Measurements from ENCODE around the gene LRRC8D. TPM values are rescaled to one million over a fixed set of nuclear protein-coding genes. Genes with fewer than 3 reads are reported as not detected.

Gene LRRC8D
- total RNA-seq, 1 donor from 2014 or later, result 45.0 TPM

- Mint-ChIP-seq H3K27ac (no peak overlapping the region), H3K36me3 (ENCODE audit: low read depth) (no peaks in the 10 kb centered on the region), H3K4me1 (ENCODE audit: low read depth) (peaks cover 51% of the 10 kb centered on the region), H3K9me3 (no peaks in the 10 kb centered on the region), H3K27me3 (ENCODE audit: insufficient read depth) (no peaks in the 10 kb centered on the region), H3K4me3 (no peak overlapping the region)
- intact Hi-C loops (cut with micrococcal nuclease), result loop anchor here (1.0 kb wide), 1 partner anchor 150 kb away; no protein-coding TSS in a partner anchor
- no peak for DNase-seq (ENCODE audit: low spot score)
Observed at GRCh38 chr1:89953929-89954328, 133.1 kb downstream of the LRRC8D start.

DNA sequence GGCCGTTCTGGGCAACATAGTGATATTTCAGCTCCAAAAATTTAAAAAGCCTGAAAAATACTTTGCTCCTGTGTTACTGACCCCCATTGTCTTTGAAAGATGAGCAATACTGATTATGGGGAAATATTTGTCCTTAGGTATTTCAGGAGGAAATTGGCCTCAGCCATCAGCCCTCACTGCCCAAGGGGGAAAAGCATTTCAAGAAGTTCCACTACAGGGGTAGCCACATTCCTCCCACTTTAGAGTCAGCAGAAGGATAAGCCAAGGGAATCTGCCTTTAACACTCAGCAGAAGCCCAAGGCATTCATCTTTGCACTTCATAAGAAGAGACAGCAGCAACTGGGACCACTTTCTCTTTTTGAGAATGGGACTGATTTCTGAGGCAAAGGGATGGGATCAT, 133.6 kb downstream of the LRRC8D start:
- H3K4me3 Mint-ChIP-seq, result no peak overlapping the region
- H3K4me1 Mint-ChIP-seq (ENCODE audit: low read depth), result peaks cover 51% of the 10 kb centered on the region
- intact Hi-C loops (cut with micrococcal nuclease), result no loop called here
- H3K27ac Mint-ChIP-seq, result no peak overlapping the region
- no peak for DNase-seq (ENCODE audit: low spot score)
- H3K9me3 Mint-ChIP-seq, result peaks cover 3% of the 10 kb centered on the region
- H3K27me3 Mint-ChIP-seq (ENCODE audit: insufficient read depth), result no peaks in the 10 kb centered on the region
- H3K36me3 Mint-ChIP-seq (ENCODE audit: low read depth), result peaks cover under 1% of the 10 kb centered on the region

DNA sequence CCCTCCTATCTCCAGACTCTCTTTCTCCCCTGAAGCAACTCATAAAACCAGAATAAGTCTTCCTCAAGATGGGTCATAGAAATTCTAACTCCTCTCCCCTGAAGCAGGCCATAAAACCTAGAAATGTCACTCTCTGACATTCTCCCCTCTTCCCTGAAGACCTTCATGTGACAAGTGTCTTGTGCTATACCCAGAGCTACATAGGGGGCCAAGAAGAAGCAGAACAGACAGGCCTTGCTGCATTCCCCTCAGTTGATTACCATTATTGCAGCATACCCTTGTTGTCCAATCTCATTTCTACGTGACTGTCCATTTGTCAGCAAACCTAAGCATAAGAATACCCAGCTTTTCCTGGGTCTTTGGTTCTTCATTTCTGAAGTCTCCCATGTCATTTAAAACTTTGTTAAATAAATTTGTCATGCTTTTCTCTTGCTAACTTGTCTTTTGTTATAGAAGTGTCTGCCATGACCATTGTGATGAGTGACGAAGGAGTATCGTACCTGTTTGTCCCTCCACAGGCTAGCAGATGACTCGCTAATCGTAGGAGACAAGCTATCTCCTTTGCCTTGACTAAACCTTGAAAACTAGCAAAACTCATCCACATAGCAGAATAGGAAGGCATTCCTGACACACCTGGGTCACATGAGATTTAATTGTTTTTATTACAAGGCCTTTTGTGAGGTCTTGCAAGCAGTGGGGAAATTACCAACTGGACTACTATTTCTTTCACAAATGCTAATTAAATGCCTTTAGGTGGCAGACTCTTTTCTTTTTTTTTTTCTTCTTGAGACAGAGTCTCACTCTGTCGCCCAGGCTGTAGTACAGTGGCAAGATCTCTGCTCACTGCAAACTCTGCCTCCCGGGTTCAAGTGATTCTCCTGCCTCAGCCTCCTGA, 134.7 kb downstream of the LRRC8D start:
- H3K4me1 Mint-ChIP-seq (ENCODE audit: low read depth), result peaks cover 51% of the 10 kb centered on the region
- intact Hi-C loops (cut with micrococcal nuclease), result loop anchor here (2.0 kb wide), 1 partner anchor 111 kb away; no protein-coding TSS in a partner anchor
- no peaks in the 10 kb centered on the region for H3K27me3 Mint-ChIP-seq (ENCODE audit: insufficient read depth)
- no peak overlapping the region for H3K27ac Mint-ChIP-seq
- no peak overlapping the region for H3K4me3 Mint-ChIP-seq
- DNase-seq (ENCODE audit: low spot score), result no peak
- H3K9me3 Mint-ChIP-seq, result peaks cover 5% of the 10 kb centered on the region
- H3K36me3 Mint-ChIP-seq (ENCODE audit: low read depth), result peaks cover 2% of the 10 kb centered on the region

- H3K36me3 Mint-ChIP-seq (ENCODE audit: low read depth), result peaks cover 2% of the 10 kb centered on the region
- peaks cover 51% of the 10 kb centered on the region for H3K4me1 Mint-ChIP-seq (ENCODE audit: low read depth)
- intact Hi-C loops (cut with micrococcal nuclease), result loop anchor here (2.0 kb wide), 1 partner anchor 112 kb away; no protein-coding TSS in a partner anchor
- no peaks in the 10 kb centered on the region for H3K27me3 Mint-ChIP-seq (ENCODE audit: insufficient read depth)
- peaks cover 5% of the 10 kb centered on the region for H3K9me3 Mint-ChIP-seq
- H3K27ac Mint-ChIP-seq, result peak overlapping the region; percentile 5
- DNase-seq (ENCODE audit: low spot score), result peak; percentile 23
- H3K4me3 Mint-ChIP-seq, result peak overlapping the region; percentile 32
Observed at GRCh38 chr1:89957107-89957506, 136.3 kb downstream of the LRRC8D start.

- DNase-seq (ENCODE audit: low spot score), result no peak
- Mint-ChIP-seq H3K4me3 (no peak overlapping the region), H3K27ac (no peak overlapping the region), H3K36me3 (ENCODE audit: low read depth) (peaks cover 2% of the 10 kb centered on the region), H3K9me3 (peaks cover 5% of the 10 kb centered on the region), H3K27me3 (ENCODE audit: insufficient read depth) (no peaks in the 10 kb centered on the region), H3K4me1 (ENCODE audit: low read depth) (peaks cover 41% of the 10 kb centered on the region)
- intact Hi-C loops (cut with micrococcal nuclease), result no loop called here
Observed at GRCh38 chr1:89958851-89959654, 138.2 kb downstream of the LRRC8D start.

GRCh38 chr1:89959719-89960118, 138.9 kb downstream of the LRRC8D start:
- intact Hi-C loops (cut with micrococcal nuclease), result no loop called here
- no peak overlapping the region for H3K27ac Mint-ChIP-seq
- H3K36me3 Mint-ChIP-seq (ENCODE audit: low read depth), result peaks cover 2% of the 10 kb centered on the region
- no peak overlapping the region for H3K4me3 Mint-ChIP-seq
- H3K27me3 Mint-ChIP-seq (ENCODE audit: insufficient read depth), result no peaks in the 10 kb centered on the region
- no peak for DNase-seq (ENCODE audit: low spot score)
- H3K4me1 Mint-ChIP-seq (ENCODE audit: low read depth), result peaks cover 35% of the 10 kb centered on the region
- H3K9me3 Mint-ChIP-seq, result peaks cover 5% of the 10 kb centered on the region

DNA sequence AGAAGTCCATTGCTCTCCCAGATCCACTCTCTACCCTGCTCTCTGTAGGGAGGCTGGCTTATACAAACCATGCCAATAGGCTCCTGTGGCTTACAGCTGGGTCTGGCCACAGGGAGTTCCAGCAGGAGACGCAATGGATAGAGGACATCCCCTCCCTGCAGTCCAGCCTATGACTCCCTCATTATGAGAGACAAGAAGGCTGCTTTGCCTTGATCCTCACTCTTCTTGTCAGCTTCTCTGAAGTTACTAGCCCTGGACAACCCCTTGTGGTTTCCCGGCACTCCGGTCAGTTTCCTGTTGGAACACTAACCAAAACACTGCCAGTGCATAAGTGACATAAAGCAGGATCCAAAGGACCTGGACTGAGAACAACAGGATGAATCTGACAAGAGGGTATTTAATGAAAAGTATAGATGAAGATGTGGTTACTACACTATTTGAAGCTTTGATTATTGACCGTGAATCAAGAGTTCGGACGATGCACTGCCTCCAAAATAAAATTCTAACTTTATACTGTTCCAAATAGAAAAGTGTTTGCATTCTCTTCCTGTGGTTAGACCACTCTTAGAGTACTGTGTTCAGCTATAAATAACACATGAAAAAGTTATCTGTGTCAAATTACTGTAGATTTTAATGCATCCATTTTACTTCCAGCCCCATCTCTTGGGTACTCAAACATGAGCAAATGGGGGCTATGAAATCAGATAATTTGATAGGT, 141.4 kb downstream of the LRRC8D start:
- Mint-ChIP-seq H3K4me3 (no peak overlapping the region), H3K27me3 (ENCODE audit: insufficient read depth) (peaks cover 10% of the 10 kb centered on the region), H3K9me3 (peaks cover 5% of the 10 kb centered on the region), H3K27ac (no peak overlapping the region), H3K4me1 (ENCODE audit: low read depth) (peaks cover 14% of the 10 kb centered on the region), H3K36me3 (ENCODE audit: low read depth) (peaks cover 2% of the 10 kb centered on the region)
- intact Hi-C loops (cut with micrococcal nuclease), result no loop called here
- DNase-seq (ENCODE audit: low spot score), result no peak

- H3K4me3 Mint-ChIP-seq, result no peak overlapping the region
- H3K4me1 Mint-ChIP-seq (ENCODE audit: low read depth), result peaks cover 9% of the 10 kb centered on the region
Observed at GRCh38 chr1:89962742-89963075, 141.9 kb downstream of the LRRC8D start.

DNA sequence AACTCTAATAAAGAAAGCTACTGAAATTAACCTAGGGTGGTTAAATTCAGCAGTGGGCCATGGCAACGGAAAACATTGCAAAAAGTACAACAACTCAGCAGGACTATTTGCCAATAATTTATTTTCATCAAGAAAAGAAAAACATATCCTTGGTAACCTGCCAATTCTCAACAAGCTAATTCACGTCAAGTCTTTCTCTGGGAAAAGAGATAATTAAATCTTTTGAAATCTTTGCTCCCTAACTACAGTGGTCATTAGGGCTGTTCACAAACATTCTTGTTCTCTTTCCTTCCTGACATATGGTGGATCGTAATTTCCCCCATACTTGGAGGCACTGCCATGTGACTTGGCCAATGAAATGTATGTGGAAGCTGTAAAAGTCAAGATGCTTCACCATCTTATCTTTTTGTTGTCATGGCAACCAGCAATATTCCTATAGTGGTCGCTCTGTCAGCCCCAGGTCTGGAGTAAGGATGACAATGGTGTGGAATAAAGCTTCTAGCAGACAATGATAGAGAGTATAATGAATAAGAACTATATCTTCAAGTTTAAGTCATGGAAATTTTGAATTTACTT, 144.4 kb downstream of the LRRC8D start:
- Mint-ChIP-seq H3K36me3 (ENCODE audit: low read depth) (no peaks in the 10 kb centered on the region), H3K4me3 (no peak overlapping the region), H3K27me3 (ENCODE audit: insufficient read depth) (peaks cover 12% of the 10 kb centered on the region), H3K4me1 (ENCODE audit: low read depth) (no peaks in the 10 kb centered on the region), H3K27ac (no peak overlapping the region), H3K9me3 (no peaks in the 10 kb centered on the region)
- no peak for DNase-seq (ENCODE audit: low spot score)
- intact Hi-C loops (cut with micrococcal nuclease), result no loop called here

More at GRCh38 chr1:89962742-89963075, 141.9 kb downstream of the LRRC8D start:
- intact Hi-C loops (cut with micrococcal nuclease), result no loop called here
- no peak overlapping the region for H3K27ac Mint-ChIP-seq
- peaks cover 5% of the 10 kb centered on the region for H3K9me3 Mint-ChIP-seq
- no peak for DNase-seq (ENCODE audit: low spot score)
- peaks cover 2% of the 10 kb centered on the region for H3K36me3 Mint-ChIP-seq (ENCODE audit: low read depth)
- peaks cover 12% of the 10 kb centered on the region for H3K27me3 Mint-ChIP-seq (ENCODE audit: insufficient read depth)

DNA sequence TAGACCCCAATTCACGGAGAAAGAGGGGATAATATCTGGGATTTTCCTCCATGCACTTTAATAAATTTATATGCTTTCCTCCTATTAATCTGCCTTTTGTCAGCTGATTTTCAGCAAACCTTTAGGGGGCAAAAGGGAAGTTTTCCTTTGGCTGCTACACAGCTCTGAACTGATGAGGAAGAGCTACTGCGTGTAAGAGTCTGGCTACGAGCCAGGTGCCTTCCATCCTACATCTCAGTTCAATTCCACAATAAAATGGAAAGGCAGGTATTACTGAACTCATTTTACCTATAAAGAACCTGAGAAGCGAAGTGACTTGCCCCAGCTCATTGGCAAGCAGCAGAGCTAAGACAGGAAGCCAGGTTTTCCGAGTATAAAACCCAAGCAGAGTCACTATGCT, 145.8 kb downstream of the LRRC8D start:
- DNase-seq (ENCODE audit: low spot score), result no peak
- H3K4me1 Mint-ChIP-seq (ENCODE audit: low read depth), result no peaks in the 10 kb centered on the region
- intact Hi-C loops (cut with micrococcal nuclease), result no loop called here
- H3K9me3 Mint-ChIP-seq, result no peaks in the 10 kb centered on the region
- H3K36me3 Mint-ChIP-seq (ENCODE audit: low read depth), result no peaks in the 10 kb centered on the region
- no peak overlapping the region for H3K27ac Mint-ChIP-seq
- peaks cover 12% of the 10 kb centered on the region for H3K27me3 Mint-ChIP-seq (ENCODE audit: insufficient read depth)
- no peak overlapping the region for H3K4me3 Mint-ChIP-seq

DNA sequence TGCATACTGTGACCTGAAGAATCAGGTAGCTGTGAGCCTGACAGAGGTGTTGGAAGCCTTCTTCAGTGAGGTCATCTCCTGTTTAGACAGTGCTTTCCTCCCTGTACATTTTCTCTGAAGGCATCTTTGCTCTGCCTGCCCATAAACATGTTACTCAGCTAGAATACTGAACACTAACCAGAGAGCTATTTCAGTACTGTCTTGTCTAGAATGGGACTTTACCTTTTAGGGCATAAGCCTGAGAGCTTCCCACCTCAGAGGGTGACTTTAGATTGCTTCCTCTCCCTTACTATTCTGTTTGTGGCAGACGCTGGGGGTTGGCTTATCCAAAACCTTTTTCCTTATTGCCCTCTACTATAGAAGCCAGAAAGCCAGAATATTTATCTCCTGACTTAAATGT, 150.8 kb downstream of the LRRC8D start:
- intact Hi-C loops (cut with micrococcal nuclease), result no loop called here
- no peaks in the 10 kb centered on the region for H3K36me3 Mint-ChIP-seq (ENCODE audit: low read depth)
- no peak for DNase-seq (ENCODE audit: low spot score)
- H3K4me1 Mint-ChIP-seq (ENCODE audit: low read depth), result peaks cover 24% of the 10 kb centered on the region
- no peak overlapping the region for H3K27ac Mint-ChIP-seq
- H3K27me3 Mint-ChIP-seq (ENCODE audit: insufficient read depth), result peaks cover 6% of the 10 kb centered on the region
- no peaks in the 10 kb centered on the region for H3K9me3 Mint-ChIP-seq
- no peak overlapping the region for H3K4me3 Mint-ChIP-seq

GRCh38 chr1:89972024-89972423, 151.2 kb downstream of the LRRC8D start:
- H3K9me3 Mint-ChIP-seq, result no peaks in the 10 kb centered on the region
- H3K4me3 Mint-ChIP-seq, result no peak overlapping the region
- intact Hi-C loops (cut with micrococcal nuclease), result no loop called here
- H3K27ac Mint-ChIP-seq, result no peak overlapping the region
- H3K36me3 Mint-ChIP-seq (ENCODE audit: low read depth), result no peaks in the 10 kb centered on the region
- no peak for DNase-seq (ENCODE audit: low spot score)
- H3K4me1 Mint-ChIP-seq (ENCODE audit: low read depth), result peaks cover 24% of the 10 kb centered on the region
- H3K27me3 Mint-ChIP-seq (ENCODE audit: insufficient read depth), result peaks cover 4% of the 10 kb centered on the region
